Subcutaneous preadipocyte (primary cell): Measurements from ENCODE around the gene VEGFB. TPM values are rescaled to one million over a fixed set of nuclear protein-coding genes. Genes with fewer than 3 reads are reported as not detected.

Experiments used
- total RNA-seq: library from RNA; depleted of rRNA; stranded (reverse); fragments of >200 nt; gene quantifications from 2 replicates; pipeline ENCODE4 v1.2.3, GENCODE V29; 2012

VEGFB gene
- total RNA-seq: 26.0 and 29.4 TPM in 2 replicates

GRCh38 chr11:64233913-64234586 lies at the start of gene VEGFB:
Gene VEGFB, plus strand, starts transcription at chr11:64234584. Its CDS starts 250 bp downstream, at chr11:64234834.

GRCh38 chr11:64185693-64186491 lies 48.5 kb upstream of the VEGFB start, which contains the start of gene STIP1:
Gene STIP1, plus strand, starts transcription at chr11:64186171. Its CDS starts 91 bp downstream, at chr11:64186262.

GRCh38 chr11:64206457-64207255 lies 27.7 kb upstream of the VEGFB start, which contains the start of gene FERMT3:
Gene FERMT3, plus strand, starts transcription at chr11:64206721. Its CDS starts 644 bp downstream, at chr11:64207365.

GRCh38 chr11:64225608-64226506 lies 8.5 kb upstream of the VEGFB start, which contains the start of the genes NUDT22 and TRPT1:
Gene NUDT22, plus strand, starts transcription at chr11:64226274. Its CDS starts 379 bp downstream, at chr11:64226653.
Gene TRPT1, minus strand, starts transcription at chr11:64226186. Its CDS starts 326 bp downstream, at chr11:64225860.

GRCh38 chr11:64230171-64230984 lies 4.0 kb upstream of the VEGFB start, which contains the start of gene DNAJC4:
Gene DNAJC4, plus strand, starts transcription at chr11:64230548. Its CDS starts 307 bp downstream, at chr11:64230855.

GRCh38 chr11:64240435-64241240 lies 6.3 kb downstream of the VEGFB start, which contains the start of gene FKBP2:
Gene FKBP2, plus strand, starts transcription at chr11:64241095. Its CDS starts 1,293 bp downstream, at chr11:64242388.

GRCh38 chr11:64246871-64247728 lies 12.7 kb downstream of the VEGFB start, which contains the start of gene PPP1R14B:
Gene PPP1R14B, minus strand, starts transcription at chr11:64246943. Its CDS starts 270 bp downstream, at chr11:64246673.

GRCh38 chr11:64251016-64251752 lies 16.8 kb downstream of the VEGFB start, which contains the start of gene PLCB3:
Gene PLCB3, plus strand, starts transcription at chr11:64251530. Its CDS starts 120 bp downstream, at chr11:64251650.

GRCh38 chr11:64284048-64284961 lies 49.9 kb downstream of the VEGFB start, which contains the start of gene BAD:
Gene BAD, minus strand, starts transcription at chr11:64284665. Its CDS starts 297 bp downstream, at chr11:64284368.

GRCh38 chr11:64284962-64285884 lies 50.8 kb downstream of the VEGFB start, which contains the start of gene GPR137:
Gene GPR137, plus strand, starts transcription at chr11:64285848. Its CDS starts 677 bp downstream, at chr11:64286525.

